H1 (cell line): ENCODE measurements around the gene COL4A1. TPM values are rescaled to one million over a fixed set of nuclear protein-coding genes. Genes with fewer than 3 reads are reported as not detected.

Experiments
- KDM1A ChIP-seq: fragments of 200-600, 300-600 bp; sonication (generic); IDR thresholded peaks from 2 replicates; pipeline ENCODE4 v1.7.1; 2016; ENCODE audit warnings: mild to moderate bottlenecking, low read length, borderline replicate concordance
- polyA plus RNA-seq, 7 experiments: library from polyadenylated mRNA; depleted of rRNA in 3 of 7; stranded (reverse) in 5 of 7; unstranded in 2 of 7; fragments of >200 nt in 5 of 7; fragments of 200-250 nt in 2 of 7; gene quantifications; 1 replicate in 5 of 7; 2 replicates in 1 of 7; 4 replicates in 1 of 7; pipeline versions ENCODE4 v1.2.1 to v1.2.3, GENCODE V29; 2011 to 2013; ENCODE audit warnings: missing spikeins in 2 of 7, mixed read lengths in 2 of 7
- total RNA-seq: library from RNA; stranded (reverse); fragmentation: NEBNext Ultra II Directional; extraction: Animal tissue kit (Norgen Biotek cat#: 25700); gene quantifications from 2 replicates; pipeline ENCODE4 v1.2.1, GENCODE V29; 2021

Gene COL4A1
- total and polyA plus RNA-seq, 2 of the 8 experiments (the other 6 are each of a cell fraction or from before 2014, with no cell fraction given) = 30.7 to 82.0 TPM

- no peak for TF ChIP-seq KDM1A
- TF ChIP-seq, all 59 proteins: peak for 0
Measured at GRCh38 chr13:110347088-110347487, 40.1 kb upstream of the COL4A1 start (continued).
